GM19043 (cell line): ENCODE results near the gene VIPR1.
"Not testable (repeated sequence)": the region's sequence is repeated elsewhere in the genome, so short reads cannot be mapped to it uniquely, and the experiment has no call there.

Experiments
- ATAC-seq: cut with Tn5 transposase; IDR thresholded peaks from one replicate; pipeline ENCODE4 v1.9.1; 2021; ENCODE audit warnings: low read depth; ENCODE audit not compliant: unreplicated experiment

VIPR1 gene

DNA sequence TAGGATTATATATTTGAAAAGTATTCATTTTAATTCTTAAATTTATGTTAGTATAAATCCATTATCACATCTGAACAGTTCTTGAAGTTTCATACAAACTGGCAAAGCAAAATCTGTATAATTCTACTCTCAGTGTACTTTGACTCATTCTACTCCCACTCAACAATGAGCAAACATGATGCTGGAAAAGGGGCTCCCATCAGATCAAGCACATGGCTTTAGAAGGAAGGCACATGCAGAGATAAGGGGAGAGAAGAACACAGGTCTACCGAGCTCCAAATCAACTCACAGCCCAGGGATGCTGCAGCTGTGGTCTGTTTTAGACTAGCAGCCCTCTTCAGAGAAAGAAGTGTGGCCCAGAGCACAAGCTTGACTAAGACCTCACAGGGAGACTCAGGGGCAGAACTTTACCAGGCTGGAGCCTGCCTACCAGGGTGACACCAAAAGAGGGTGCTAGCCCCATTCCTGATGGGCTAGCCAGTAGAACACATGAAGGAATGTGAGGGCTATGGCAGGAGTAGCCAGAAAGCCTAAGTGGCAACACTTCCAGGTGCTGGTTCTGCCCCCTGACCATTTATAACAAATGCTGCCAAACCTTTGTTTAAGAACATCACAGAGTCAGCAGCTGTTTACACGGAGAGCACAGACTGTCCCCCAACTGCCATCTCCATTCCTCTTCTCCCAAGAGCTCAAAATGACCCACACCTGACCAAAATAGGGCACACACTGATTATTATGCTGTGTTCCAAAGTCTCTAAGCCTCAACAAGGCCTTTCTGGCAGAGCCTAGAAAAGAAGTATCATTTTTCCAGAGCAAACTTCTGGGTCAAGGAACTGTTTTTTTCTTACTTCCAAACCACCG, 59.8 kb downstream of the VIPR1 start:
- ATAC-seq: no peak

DNA sequence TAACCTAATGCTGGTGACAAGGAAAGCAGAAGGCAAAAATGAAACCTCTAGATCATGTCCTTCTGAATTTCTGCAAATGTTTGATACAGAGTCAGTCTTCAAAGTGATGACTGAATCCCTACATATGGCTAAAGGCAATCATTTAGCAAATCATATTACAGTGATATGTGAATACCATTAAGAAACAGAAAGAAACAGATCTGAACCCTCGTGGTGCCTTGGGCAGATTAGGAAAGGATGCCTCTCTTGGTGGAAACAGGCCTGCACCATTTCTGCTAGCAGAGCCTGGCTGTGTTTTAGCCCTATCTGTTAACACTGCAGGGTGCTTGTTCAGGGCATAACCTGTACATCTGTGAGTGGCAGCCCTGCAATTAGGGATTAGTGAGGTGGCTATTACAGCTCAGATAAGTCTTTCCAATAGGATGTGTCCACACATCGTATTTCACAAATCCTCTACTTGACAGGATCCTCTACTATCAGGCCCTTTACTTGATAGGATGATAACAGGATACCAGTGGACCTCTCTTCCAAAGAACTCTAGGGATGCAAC, 67.2 kb downstream of the VIPR1 start:
- ATAC-seq: no peak

DNA sequence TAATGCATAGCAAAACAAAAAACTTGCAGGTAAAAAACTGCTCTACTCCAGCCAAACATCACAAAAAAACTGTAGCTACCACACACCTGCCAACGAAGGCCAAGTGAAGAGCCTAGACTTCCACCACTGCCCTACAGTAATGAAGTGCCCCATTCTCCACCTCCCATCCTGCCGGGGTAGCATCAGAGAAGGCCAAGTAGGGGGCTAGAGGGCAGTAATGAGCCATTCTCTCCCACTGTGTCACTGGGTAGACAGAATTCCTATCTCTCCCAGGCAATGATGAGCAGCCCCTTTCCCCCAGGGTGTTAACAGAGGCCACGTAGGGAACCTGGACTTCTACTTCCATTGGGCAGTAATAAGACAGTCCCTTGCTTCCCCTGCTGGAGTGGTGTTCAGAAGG, 69.8 kb downstream of the VIPR1 start:
- no peak for ATAC-seq

DNA sequence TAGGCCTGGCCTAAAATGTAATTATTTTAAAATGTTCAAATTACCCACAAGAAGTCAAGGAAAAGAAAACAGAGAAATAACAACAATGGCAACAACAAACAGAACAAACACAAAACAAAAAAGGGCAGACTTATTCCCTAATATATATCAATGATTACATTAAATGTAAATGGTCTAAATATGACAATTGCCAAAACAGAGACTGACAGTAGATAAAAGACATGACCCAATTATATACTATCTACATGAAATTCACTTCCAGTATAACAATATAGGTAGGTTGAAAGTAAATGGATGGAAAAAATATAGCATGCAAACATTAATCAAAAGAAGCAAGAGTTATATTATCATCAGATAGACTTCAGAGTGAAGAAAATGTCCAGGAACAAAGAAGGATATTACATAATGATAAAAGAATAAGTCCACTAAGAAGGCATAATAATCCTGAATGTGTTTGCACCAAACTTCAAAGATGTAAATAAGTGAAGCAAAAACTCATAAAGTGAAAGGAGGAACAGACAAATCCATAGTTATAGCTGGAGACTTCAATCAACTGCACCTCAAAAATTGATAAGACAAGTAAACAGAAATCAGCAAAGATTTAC, 72.8 kb downstream of the VIPR1 start:
- no peak for ATAC-seq

DNA sequence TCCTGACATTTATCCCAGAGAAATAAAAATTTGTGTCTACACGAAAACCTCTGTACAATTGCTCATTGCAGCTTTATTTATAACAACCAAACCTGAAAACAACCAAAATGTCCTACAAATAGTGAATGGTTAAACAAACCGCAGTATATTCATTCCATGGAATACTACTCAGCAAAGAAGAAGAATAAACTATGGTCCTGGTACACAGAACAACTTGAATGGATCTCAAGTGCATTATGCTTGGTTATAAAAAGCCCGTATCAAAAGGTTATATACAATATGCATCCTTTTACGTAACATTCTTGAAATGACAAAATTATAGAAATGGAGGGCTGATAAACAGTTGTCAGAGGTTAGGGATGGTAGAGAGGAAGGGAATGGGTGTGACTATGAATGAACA, 75.6 kb downstream of the VIPR1 start:
- no peak for ATAC-seq

DNA sequence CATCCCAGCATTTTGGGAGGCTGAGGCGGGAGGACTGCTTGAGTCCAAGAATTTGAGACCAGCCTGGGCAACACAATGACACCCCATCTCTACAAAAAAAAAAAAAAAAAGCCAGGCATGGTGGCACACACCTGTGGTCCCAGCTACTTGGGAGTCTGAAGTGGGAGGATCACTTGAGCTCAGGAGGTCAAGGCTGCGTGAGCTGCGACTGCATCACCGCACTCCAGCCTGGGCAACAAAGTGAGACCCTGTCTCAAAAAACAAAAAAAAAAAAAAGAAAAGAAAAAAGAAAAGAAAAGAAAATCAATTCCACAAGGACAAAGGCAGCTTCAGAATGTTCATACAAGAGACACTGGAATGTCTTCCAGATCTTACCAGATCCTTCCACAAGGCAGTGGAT, 76.9 kb downstream of the VIPR1 start:
- not testable (repeated sequence) for ATAC-seq

DNA sequence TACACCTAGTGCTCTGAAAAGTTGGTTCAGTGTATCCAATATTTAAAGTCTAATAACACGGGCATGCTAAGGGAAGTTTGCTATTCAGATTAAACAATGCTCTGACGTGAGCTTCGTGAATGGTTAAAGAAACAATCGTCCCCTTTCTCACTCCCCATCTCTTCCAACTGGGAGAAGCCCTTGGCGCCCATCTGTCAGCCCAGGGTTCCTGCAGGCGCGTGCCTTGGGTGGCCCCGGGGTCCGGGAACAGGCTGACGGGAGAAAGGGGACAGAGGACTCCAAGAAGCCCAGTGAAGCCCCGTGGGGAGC, 78.9 kb downstream of the VIPR1 start:
- no peak for ATAC-seq

DNA sequence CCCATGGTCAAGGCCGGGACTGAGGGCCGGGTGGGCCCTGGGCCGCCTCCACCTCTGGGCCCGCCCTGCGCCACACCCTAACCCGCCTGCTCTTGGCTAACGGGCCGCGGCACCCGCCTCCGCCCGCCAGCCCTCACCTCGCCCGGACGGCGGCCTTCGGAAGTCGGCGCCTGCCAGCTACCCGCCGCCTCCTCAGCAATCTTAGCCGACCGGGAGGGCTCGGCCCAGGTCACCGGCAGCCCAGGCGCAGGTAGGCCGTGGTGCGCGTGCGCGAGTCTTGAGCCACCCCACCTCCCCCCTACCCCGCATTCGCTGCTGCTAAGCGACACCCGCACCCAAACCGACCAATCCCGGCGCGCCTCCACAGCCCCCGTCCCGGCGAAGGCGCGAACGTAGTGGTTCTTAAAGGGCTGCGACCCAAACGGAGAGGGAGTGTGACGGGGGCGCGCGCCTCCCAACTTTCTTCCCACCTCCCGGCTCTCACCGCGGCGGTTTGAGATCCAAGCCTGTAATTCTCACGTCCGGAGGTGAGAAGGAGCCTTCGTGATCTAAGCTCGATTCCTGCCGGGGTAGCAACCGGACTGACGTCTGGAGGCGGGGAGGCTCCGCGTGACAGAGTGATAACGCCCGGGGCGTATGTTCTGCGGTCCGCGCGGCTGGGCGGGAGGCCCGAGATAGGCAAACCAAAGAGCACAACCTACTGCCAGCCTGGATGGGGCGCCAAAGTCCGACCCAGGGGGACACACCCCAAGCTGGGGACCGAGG, 79.4 kb downstream of the VIPR1 start, which contains the start of gene SEC22C:
SEC22C (minus strand) TSS at position 259 of the 765 bp plus-strand sequence. CDS start 12,921 bp downstream, outside the sequence.
- ATAC-seq: peak; percentile 85

DNA sequence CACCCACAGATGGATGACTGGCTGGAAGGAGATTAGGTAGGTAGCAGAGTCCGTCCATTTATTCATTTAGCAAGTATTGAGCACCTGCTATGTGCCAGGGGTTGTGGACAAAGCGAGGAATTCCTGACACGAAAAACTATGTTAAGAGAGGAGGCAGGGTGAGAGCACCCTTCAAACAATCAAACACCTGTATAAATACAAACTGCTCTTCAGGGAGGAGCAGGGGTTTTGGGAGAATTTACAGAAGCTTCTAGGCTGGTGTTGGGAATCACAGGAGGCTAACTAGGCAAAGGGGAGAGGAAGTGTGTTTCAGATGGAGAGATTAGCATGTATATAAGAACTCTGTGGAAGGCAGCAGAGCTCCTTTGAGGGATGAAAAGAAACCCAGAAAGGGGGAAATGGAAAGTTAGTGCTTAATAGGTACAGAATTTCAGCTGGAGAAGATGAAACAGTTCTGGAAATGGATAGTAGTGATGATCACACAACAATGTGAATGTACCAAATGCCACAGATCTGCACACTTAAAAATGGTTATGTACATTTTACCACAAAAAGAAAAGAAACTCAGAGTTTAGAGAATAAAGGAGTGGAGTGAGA, 80.1 kb downstream of the VIPR1 start:
- ATAC-seq: no peak
